Astrocyte of the spinal cord (primary cell): ENCODE data around the gene RNU1-3.
"Not testable (repeated sequence)": the region's sequence is repeated elsewhere in the genome, so short reads cannot be mapped to it uniquely, and the experiment has no call there.

Experiments
- DNase-seq: peaks from one replicate; pipeline ENCODE4 v3.0.0; 2011; ENCODE audit warnings: low read depth, low spot score
- H3K4me3 ChIP-seq: 2 replicates; pipeline ENCODE4 v1.5.1; 2011; ENCODE audit warnings: low read depth, mild to moderate bottlenecking, low read length, moderate library complexity
- in situ Hi-C: cut with HindIII; loops from 2 replicates; pipeline ENCODE4 v1.10.0; 2017; ENCODE audit warnings: low sequenced_read_pairs

Gene RNU1-3

GRCh38 chr1:16666502-16667413 is at the start of gene RNU1-3:
Gene RNU1-3, minus strand, starts transcription at chr1:16666948.
- DNase-seq, in situ Hi-C loops, H3K4me3 ChIP-seq: not testable (repeated sequence)

DNA sequence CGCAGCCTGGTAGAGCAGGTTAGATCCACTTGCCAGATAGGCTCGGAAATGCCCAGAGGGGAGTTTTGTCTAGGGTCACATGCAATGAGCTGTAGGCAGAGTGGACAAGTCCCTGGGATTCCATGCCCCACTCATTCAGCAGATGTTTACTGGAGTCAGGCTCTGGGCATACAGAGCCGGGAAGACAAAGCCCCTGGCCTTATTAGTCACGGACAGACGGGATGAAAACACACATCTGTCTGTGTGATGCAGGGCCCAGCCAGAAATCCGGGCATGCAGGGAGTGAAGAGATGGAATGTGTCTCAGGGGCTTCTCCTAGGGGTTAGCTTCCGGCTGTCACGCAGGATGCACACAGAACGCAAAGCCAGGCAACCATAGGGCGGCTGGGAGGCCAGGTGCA is 46.7 kb upstream of the RNU1-3 start:
- DNase-seq, in situ Hi-C loops, H3K4me3 ChIP-seq: not testable (repeated sequence)

- DNase-seq, in situ Hi-C loops, H3K4me3 ChIP-seq: not testable (repeated sequence)
Measured at GRCh38 chr1:16712984-16713383, 46.2 kb upstream of the RNU1-3 start.

DNA sequence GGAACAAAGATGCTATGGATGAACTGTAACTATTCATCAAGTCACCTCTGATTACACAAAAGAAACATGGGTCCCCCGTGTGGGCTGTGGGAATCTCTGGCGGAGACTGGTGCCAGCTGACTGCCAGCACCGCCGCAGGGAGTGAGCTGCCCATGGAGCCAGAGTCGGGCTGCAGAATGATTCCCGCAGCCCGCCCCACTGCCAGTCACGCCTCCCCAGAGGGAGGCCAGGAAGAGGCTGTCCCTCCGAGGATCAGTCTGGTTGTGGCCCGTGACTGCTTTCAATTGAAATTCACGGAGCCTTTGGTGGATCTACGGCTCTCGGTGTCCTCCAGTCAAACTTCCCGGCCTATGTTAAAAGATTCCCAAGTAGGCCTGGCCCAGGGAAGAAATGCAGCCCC is 45.8 kb upstream of the RNU1-3 start:
- H3K4me3 ChIP-seq, DNase-seq, in situ Hi-C loops: not testable (repeated sequence)

DNA sequence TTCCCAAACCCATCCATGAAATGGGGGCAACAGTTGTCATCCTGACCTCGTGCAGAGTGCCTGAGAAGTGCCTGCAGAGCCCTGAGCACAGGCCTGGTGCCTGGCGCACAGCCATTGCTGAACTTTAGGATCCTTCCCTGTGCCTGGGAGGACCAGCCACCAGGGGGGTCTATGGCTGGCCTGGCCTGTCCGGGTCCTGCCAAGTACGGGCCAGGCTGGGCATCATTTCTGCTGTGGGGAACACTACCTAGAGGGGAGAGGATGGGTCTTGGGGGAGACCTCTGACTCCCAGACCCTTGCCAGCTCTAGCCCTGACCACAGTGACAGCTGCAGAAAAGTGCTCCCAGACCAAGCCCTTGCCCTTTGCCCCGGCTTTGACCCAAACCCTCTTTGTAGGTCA is 45.4 kb upstream of the RNU1-3 start:
- in situ Hi-C loops, DNase-seq, H3K4me3 ChIP-seq: not testable (repeated sequence)

GRCh38 chr1:16710618-16711017 is 43.9 kb upstream of the RNU1-3 start:
- H3K4me3 ChIP-seq, DNase-seq, in situ Hi-C loops: not testable (repeated sequence)

- H3K4me3 ChIP-seq, DNase-seq, in situ Hi-C loops: not testable (repeated sequence)
Measured at GRCh38 chr1:16709659-16710087, 42.9 kb upstream of the RNU1-3 start.

- in situ Hi-C loops, DNase-seq, H3K4me3 ChIP-seq: not testable (repeated sequence)
Measured at GRCh38 chr1:16708704-16709103, 42.0 kb upstream of the RNU1-3 start.

DNA sequence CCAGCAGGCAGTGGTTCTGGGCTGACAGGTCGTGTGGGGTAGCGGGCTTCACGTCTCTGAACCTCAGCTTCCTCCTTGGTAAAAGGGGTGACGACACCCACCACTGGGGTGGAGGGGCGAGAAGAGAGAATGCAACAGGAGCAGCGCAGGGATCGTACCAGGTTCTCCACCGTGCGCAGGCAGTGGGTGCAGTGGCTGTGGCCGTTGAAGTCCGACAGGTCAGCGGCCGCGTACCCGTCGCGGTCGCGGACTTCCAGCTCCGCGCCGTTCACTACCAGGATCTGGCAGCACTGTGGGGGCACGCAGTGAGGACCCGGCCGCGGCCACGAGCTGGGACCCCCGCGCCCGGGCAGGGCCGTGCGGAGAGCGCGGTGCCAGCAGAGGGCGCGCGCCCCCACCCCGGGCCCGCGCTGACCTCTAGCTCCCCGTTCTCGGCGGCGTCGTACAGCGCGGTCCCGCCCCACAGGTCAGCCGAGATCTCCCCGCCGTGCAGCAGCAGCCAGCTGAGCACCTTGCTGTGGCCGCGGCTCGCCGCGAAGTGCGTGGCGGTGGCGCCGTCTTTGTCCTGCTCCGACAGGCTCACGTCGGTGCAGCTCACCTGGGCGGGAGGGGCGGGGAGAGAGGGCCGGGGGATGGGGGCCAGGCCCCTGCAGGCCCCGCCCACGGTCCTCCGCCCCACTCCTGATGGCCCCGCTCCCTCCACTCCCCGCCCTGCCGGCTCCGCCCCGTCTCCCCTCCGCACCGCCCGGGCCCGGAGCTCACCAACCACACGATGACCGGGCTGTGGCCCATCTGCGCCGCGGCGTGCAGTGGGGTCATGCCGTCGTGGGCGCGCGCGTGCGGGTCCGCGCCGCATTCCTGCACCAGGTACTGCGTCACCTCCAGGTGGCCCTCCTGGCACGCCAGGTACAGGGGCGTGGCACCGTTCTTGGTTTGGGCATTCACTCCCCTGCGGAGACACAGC is 40.7 kb upstream of the RNU1-3 start:
- DNase-seq, H3K4me3 ChIP-seq, in situ Hi-C loops: not testable (repeated sequence)

- H3K4me3 ChIP-seq, DNase-seq, in situ Hi-C loops: not testable (repeated sequence)
Measured at GRCh38 chr1:16706302-16706701, 39.6 kb upstream of the RNU1-3 start.

DNA sequence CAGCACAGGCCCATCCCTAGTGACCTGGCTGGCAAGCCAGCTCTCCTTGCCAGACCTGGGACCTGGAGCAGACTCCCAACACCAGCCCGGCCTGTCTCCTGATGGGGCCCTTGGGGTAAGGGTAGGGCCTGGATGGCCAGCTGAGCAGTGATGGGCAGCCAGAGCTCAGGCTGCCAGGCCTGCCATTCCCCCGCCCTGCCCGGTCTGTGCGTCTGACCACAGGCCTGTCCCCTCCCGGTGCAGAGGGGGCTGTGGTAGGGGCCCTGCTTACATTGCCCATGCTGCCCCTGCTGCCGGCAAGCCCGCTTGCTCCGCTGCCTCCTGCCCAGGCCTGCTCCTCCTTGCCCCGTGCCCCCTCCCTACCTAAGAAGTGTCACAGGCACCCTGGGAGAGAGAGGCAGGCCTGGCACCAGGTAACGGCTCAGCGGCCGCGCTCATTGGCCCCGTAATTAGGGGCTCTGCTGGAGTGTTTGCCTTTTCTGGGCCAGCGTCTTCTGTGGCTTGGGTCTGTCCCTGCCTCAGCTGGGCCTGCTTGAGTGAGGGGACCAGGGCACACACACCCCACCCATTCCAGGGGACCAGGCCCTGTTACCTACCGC is 37.9 kb upstream of the RNU1-3 start:
- H3K4me3 ChIP-seq, DNase-seq, in situ Hi-C loops: not testable (repeated sequence)

- in situ Hi-C loops, DNase-seq, H3K4me3 ChIP-seq: not testable (repeated sequence)
Measured at GRCh38 chr1:16704076-16704475, 37.3 kb upstream of the RNU1-3 start.

DNA sequence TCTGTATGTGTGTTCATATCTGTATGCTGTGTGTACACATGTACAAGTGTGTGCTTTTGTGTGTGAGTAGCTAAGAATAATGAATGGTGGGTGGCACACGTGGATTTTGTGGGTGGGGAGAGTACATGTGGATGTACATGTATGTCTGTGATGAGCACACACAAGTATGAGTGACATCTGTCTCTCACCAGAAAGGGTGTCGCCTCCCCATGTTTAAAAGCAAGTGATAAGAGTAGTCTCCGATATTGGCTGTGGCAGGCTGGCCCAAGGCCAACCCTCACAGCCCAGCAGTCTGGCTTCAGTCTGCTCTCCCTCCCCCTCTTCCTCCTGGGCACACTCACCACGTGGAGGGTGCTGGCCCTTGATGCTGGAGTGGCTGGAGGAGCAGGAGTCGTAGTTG is 36.9 kb upstream of the RNU1-3 start:
- H3K4me3 ChIP-seq, DNase-seq, in situ Hi-C loops: not testable (repeated sequence)

DNA sequence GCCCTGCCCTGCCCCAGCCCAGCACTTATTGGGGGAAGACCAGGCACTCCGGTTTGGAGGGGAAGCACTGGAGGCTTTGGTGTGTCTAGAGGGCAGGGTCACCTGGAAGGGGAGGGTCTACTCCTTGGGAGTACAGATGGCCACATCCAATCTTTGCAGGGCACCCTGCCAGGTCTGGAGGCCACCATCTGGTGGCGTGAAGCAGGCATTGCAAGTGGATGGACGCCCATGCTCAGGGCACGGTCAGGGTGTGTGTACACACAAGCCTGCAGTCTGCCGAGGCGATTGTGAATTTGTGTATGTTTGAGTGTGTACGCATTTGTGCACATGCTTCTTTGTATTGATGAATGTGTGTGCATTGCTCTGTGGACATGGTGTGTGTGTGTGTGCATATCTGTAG is 36.4 kb upstream of the RNU1-3 start:
- H3K4me3 ChIP-seq, DNase-seq, in situ Hi-C loops: not testable (repeated sequence)

DNA sequence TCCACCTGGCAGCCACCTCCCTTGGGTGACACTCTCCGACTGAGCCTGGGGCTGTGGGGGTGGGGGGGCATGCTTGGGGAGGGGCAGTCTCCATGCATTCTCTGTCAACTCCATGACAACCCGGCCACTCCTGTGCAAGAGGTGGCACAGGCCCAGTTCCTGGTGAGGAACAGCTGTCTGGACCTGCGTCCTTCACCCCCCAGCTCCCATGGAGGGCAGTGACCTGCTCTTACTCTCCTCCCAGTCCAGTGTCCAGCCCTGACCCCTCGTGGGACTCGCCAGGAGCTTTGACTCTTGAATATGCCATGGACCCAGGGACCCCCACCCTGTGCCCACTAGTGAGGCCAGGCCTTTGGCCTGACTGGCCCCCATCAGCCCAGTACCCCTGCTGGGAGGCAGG is 35.5 kb upstream of the RNU1-3 start:
- DNase-seq, in situ Hi-C loops, H3K4me3 ChIP-seq: not testable (repeated sequence)

- DNase-seq, H3K4me3 ChIP-seq, in situ Hi-C loops: not testable (repeated sequence)
Measured at GRCh38 chr1:16701189-16701588, 34.4 kb upstream of the RNU1-3 start.
